Activated CD4-positive, alpha-beta T cell treated with anti-CD3 and anti-CD28 coated beads, Interleukin-2, amount 10 ng/mL, durations not matched to agents 7 days and 5 days (primary cell): ENCODE measurements around the gene PAX8. TPM values are rescaled to one million over a fixed set of nuclear protein-coding genes. Genes with fewer than 3 reads are reported as not detected.
"Not testable (repeated sequence)": the region's sequence is repeated elsewhere in the genome, so short reads cannot be mapped to it uniquely, and the experiment has no call there.

Experiments used
- CTCF ChIA-PET: fragments of 350-600 bp; sonication (Branson Sonifier 250); formaldehyde crosslinking; loops from one replicate; lab custom pipeline; 2021; ENCODE audit warnings: antibody characterized with exemption; lab: Charles Lee
- POLR2A ChIA-PET: fragments of 350-600 bp; sonication (Branson Sonifier 250); formaldehyde crosslinking; loops from one replicate; lab custom pipeline; 2021; ENCODE audit warnings: antibody characterized with exemption; lab: Charles Lee
- DNase-seq: peaks from one replicate; pipeline ENCODE4 v3.0.0-alpha.2; 2020
- H3K27ac Mint-ChIP-seq: one replicate; pipeline ENCODE4 v1.8.0; 2021; ENCODE audit warnings: mild to moderate bottlenecking, moderate library complexity, mixed read lengths
- H3K27me3 Mint-ChIP-seq: one replicate; pipeline ENCODE4 v1.8.0; 2021; ENCODE audit warnings: mixed read lengths
- H3K36me3 Mint-ChIP-seq: one replicate; pipeline ENCODE4 v1.8.0; 2021; ENCODE audit warnings: low read depth, mixed read lengths
- H3K4me1 Mint-ChIP-seq: one replicate; pipeline ENCODE4 v1.8.0; 2021; ENCODE audit warnings: mixed read lengths
- H3K4me3 Mint-ChIP-seq: one replicate; pipeline ENCODE4 v1.8.0; 2021; ENCODE audit warnings: mild to moderate bottlenecking, moderate library complexity, mixed read lengths
- H3K9me3 Mint-ChIP-seq: one replicate; pipeline ENCODE4 v1.8.0; 2021; ENCODE audit warnings: mixed read lengths
- total RNA-seq, 2 experiments: library from RNA; stranded (reverse); gene quantifications; one replicate each; pipeline ENCODE4 v1.2.3, GENCODE V29; 2021

Gene PAX8
- total RNA-seq, 2 experiments from 2014 or later = 0.69 to 0.74 TPM

DNA sequence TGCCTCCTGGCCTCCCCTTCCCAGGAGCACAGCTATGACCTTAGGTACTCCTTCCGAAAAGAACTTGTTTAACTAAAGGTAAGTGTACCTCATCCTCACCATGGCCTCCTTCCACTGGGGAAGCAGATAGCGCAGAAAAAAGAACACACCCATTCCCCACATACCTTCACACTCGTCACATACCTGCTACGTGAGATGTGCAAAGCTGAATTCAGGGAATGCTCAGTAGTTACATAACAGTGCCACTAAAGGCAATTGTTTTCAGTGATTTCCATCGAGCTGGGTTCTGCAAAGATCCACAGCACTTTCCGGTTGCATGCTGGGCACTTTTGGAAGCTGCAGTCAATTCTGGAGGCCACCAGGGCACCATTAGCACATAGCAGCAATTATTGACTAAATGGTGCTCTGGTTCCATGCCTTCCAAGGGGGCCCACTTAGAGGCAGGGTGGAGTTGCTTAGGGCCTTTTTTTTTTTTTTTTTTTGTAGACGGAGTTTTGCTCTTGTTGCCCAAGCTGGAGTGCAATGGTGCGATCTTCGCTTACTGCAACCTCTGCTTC, 41.0 kb downstream of the PAX8 start:
- ChIA-PET POLR2A (no interaction called here), CTCF (interaction anchor here (1.0 to 3.9 kb wide), 7 partner anchors 11 to 153 kb away, joined by 3 to 22 read pairs (median 4); no protein-coding TSS in a partner anchor)
- no peaks in the 10 kb centered on the region for H3K9me3 Mint-ChIP-seq
- no peaks in the 10 kb centered on the region for H3K27me3 Mint-ChIP-seq
- no peak overlapping the region for H3K27ac Mint-ChIP-seq
- H3K4me1 Mint-ChIP-seq = peaks cover 17% of the 10 kb centered on the region
- no peak for DNase-seq
- H3K36me3 Mint-ChIP-seq = no peaks in the 10 kb centered on the region
- H3K4me3 Mint-ChIP-seq = no peak overlapping the region

DNA sequence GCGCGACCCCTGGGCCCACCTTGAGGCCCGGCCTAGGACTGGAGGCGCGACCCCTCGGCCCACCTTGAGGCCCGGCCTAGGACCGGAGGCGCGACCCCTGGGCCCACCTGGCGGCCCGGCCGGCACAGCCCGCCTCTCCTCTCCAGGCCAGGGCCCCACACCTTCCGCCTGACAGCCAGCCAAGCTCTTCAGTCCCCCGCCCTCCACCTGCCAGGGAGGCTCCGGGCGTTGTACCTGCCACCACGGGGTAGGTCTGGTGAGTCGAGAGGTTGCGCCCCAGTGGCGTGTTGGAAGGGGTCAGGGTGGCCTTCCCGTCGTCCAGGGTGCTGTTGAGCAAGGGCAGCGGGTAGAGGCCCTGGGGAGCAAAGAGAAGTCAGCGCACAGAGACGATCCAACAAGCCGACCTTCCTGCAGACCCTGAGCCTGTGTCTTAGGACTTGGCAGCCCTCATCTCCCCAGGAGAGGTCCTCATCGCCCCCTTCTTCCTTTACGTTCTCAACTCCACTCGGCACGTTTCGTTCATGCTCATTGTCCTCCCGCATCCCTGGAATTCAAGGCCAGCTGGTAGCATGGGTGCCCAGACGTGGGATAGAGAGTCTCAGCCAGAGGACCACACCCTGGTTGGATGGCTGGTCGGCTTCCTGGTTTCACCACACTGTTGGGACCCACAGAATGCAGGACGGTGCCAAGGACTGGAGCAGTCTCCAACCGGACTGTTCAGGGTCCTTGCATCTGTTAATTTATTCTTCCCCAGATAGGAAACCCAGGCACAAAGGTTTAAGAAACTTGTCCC, 42.2 kb downstream of the PAX8 start:
- H3K36me3 Mint-ChIP-seq = no peaks in the 10 kb centered on the region
- H3K4me1 Mint-ChIP-seq = peaks cover 17% of the 10 kb centered on the region
- CTCF ChIA-PET = interaction anchor here (1.0 to 3.9 kb wide), 3 partner anchors 12 to 154 kb away, joined by 3 to 22 read pairs (median 9); no protein-coding TSS in a partner anchor
- no peaks in the 10 kb centered on the region for H3K27me3 Mint-ChIP-seq
- H3K27ac Mint-ChIP-seq = peak overlapping the region; percentile 68
- no peaks in the 10 kb centered on the region for H3K9me3 Mint-ChIP-seq
- no peak for DNase-seq
- H3K4me3 Mint-ChIP-seq = peak overlapping the region; percentile 60
- POLR2A ChIA-PET = no interaction called here

DNA sequence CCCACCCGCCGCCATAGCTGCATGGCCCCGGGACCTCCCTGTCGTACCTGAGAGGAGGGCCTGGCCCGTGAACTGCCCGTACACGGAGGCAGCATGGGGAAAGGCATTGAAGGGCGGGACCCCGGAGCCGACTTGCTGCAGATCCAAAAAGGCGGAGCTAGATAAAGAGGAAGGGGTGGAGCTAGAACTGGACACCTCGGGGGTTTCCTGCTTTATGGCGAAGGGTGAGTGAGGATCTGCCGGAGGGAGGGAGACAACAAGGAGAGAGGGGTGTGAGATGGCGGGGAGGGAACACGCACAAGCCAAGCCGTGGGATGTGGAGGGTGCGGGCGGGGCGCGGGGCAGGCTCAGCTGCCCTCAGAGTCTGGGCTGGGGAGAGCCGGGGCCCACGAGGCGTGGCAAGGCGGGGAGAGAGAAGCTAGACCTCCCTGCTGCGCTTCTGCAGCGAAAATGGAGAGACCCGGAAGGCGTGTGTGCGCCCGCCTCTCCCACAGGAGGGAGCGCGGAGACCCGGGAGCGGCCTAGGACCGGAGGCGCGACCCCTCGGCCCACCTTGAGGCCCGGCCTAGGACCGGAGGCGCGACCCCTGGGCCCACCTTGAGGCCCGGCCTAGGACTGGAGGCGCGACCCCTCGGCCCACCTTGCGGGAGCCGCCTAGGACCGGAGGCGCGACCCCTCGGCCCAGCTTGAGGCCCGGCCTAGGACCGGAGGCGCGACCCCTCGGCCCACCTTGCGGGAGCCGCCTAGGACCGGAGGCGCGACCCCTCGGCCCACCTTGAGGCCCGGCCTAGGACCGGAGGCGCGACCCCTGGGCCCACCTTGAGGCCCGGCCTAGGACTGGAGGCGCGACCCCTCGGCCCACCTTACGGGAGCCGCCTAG, 43.1 kb downstream of the PAX8 start:
- peak overlapping the region; percentile 95 for H3K27ac Mint-ChIP-seq
- CTCF ChIA-PET = interaction anchor here (0.8 to 3.9 kb wide), 2 partner anchors 13 to 16 kb away, joined by 4 to 22 read pairs; no protein-coding TSS in a partner anchor
- peak overlapping the region; percentile 89 for H3K4me3 Mint-ChIP-seq
- H3K27me3 Mint-ChIP-seq, H3K9me3 Mint-ChIP-seq, POLR2A ChIA-PET, H3K36me3 Mint-ChIP-seq: not testable (repeated sequence)
- peak; percentile 64 for DNase-seq
- H3K4me1 Mint-ChIP-seq = peaks cover 20% of the 10 kb centered on the region

GRCh38 chr2:113234721-113235346, 43.9 kb downstream of the PAX8 start:
- Mint-ChIP-seq H3K9me3 (no peaks in the 10 kb centered on the region), H3K27me3 (no peaks in the 10 kb centered on the region), H3K4me1 (peaks cover 26% of the 10 kb centered on the region), H3K4me3 (peak overlapping the region; percentile 89), H3K36me3 (no peaks in the 10 kb centered on the region), H3K27ac (peak overlapping the region; percentile 95)
- POLR2A ChIA-PET = no interaction called here
- DNase-seq = no peak
- CTCF ChIA-PET = interaction anchor here (0.5 to 3.9 kb wide), 4 partner anchors 14 to 89 kb away, joined by 3 to 22 read pairs (median 4); no protein-coding TSS in a partner anchor

DNA sequence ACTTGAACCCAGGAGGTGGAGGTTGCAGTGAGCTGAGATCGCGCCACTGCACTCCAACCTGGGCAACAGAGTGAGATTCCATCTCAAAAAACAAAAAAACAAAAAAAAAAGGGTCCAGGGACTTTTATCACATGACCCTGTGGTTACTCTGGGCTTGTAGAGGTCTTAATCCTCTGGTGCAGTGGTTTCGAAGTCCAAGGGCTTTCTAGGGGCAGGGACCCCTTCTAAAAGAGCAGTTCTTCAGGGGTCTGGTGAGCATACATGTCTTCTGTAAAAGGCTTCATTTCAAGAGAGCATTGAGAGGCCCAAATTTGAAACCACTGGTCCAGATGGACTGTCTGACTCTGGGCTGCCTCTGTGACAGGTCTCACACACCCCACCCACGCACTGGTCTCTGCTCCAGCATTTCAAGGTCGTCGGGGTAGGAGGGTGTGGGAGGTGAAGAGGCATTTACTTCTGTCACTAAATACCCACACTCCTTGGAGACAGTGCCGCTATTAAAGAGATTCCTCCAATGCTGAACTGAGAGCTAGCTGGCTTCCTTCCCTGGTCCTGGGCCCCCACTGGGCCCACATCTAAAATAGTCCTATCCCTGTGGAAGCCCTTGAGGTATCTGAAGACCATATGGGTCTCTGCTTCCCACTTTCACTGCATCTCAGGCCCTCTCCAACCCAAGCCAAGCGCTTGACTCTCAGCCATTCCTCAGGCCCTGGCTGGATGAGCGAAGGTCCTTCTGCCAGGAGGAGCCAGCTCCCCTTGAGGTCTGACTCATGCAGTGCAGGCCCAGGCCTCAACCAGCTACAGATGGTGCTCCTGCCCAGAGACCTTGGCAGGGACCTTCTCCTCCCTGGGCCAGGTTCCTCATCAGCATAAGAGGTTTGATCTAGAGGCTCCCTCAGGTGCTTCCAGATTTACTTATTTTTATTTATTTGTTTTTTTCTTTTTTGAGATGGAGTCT, 44.8 kb downstream of the PAX8 start:
- Mint-ChIP-seq H3K4me3 (no peak overlapping the region), H3K27ac (no peak overlapping the region), H3K4me1 (peaks cover 32% of the 10 kb centered on the region), H3K27me3 (no peaks in the 10 kb centered on the region), H3K9me3 (no peaks in the 10 kb centered on the region), H3K36me3 (no peaks in the 10 kb centered on the region)
- DNase-seq = no peak
- ChIA-PET CTCF (interaction anchor here (0.5 to 3.9 kb wide), 6 partner anchors 12 to 155 kb away, joined by 3 to 22 read pairs (median 4); no protein-coding TSS in a partner anchor), POLR2A (no interaction called here)

DNA sequence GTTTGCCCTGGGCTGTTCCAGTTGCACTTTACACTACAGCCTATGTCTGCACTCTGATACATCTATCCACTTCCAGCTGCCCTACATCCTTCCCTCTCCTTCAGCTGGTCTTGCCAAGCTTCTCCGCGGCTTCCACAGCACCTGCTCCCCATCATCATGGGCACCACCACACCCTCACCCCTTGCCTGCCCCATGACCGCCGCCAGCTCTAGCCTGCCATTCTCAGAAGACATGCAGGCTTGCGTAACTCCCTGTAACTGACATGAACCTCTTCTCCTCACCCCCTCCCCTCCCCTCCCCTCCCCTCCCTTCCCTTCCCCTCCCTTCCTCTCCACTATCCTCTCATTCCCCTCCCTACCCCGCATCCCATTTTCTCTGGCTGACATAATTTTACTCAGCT, 46.0 kb downstream of the PAX8 start:
- Mint-ChIP-seq H3K27ac (no peak overlapping the region), H3K36me3 (no peaks in the 10 kb centered on the region), H3K27me3 (no peaks in the 10 kb centered on the region), H3K4me3 (no peak overlapping the region), H3K4me1 (peaks cover 36% of the 10 kb centered on the region), H3K9me3 (no peaks in the 10 kb centered on the region)
- CTCF ChIA-PET = interaction anchor here (0.7 to 1.6 kb wide), 3 partner anchors 13 to 371 kb away, joined by 3 to 5 read pairs (median 3); no protein-coding TSS in a partner anchor
- DNase-seq = no peak
- POLR2A ChIA-PET = no interaction called here

- H3K4me3 Mint-ChIP-seq = no peak overlapping the region
- no peaks in the 10 kb centered on the region for H3K9me3 Mint-ChIP-seq
- H3K36me3 Mint-ChIP-seq = no peaks in the 10 kb centered on the region
- ChIA-PET CTCF (interaction anchor here (0.7 to 1.0 kb wide), 2 partner anchors 159 to 372 kb away, joined by 3 read pairs; no protein-coding TSS in a partner anchor), POLR2A (no interaction called here)
- no peak for DNase-seq
- no peak overlapping the region for H3K27ac Mint-ChIP-seq
- peaks cover 32% of the 10 kb centered on the region for H3K4me1 Mint-ChIP-seq
- no peaks in the 10 kb centered on the region for H3K27me3 Mint-ChIP-seq
These were observed 46.6 kb downstream of the PAX8 start for GRCh38 chr2:113232123-113232522.

DNA sequence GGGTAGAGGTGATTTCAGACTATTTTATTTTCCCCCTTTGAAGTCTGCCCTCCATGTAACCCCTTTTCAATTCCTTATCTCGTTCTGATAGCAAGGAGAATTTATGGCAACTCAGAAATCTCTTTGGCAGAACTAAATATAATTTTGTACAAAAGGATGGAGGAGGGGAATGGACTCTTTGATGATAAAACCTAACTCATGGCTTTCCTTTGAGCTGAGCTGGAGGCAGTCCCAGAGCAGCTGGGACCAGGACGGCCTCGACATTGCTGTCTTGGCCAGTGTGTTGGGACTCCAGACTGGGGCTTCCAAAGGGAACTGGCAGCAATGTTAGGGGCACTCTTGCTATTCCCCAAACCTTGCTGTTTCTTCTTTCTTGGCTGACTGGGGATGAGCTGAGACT, 47.7 kb downstream of the PAX8 start:
- ChIA-PET POLR2A (no interaction called here), CTCF (interaction anchor here (0.8 to 2.2 kb wide), 5 partner anchors 9 to 94 kb away, joined by 3 to 6 read pairs (median 3); no protein-coding TSS in a partner anchor)
- H3K27ac Mint-ChIP-seq = no peak overlapping the region

DNA sequence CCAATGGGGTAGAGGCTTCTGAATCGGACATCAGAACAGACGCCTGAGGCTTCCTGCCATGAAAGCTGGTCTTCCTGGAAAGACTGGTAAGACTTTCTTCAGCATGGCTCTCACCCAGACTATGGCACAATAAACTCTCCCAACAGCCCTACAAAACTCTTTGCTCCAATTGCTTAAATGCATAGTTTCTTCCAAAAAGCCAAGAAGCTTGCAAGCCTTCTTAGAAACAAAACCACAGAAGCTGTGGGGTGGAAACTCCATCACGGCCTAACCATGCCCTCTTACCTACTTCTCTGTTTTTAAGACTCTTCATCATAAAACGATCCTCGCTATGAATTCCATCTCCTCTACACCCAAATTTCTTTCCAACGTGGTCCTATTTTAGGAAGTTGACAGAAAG, 48.2 kb downstream of the PAX8 start:
- CTCF ChIA-PET = interaction anchor here (0.8 to 2.2 kb wide), 5 partner anchors 10 to 93 kb away, joined by 3 to 6 read pairs (median 3); no protein-coding TSS in a partner anchor
- Mint-ChIP-seq H3K27me3 (no peaks in the 10 kb centered on the region), H3K36me3 (no peaks in the 10 kb centered on the region), H3K4me1 (peaks cover 28% of the 10 kb centered on the region), H3K4me3 (no peak overlapping the region), H3K9me3 (no peaks in the 10 kb centered on the region), H3K27ac (peak overlapping the region; percentile 77)
- POLR2A ChIA-PET = no interaction called here
- DNase-seq = no peak

More for the DNA sequence above, 47.7 kb downstream of the PAX8 start:
- DNase-seq = no peak
- Mint-ChIP-seq H3K4me3 (no peak overlapping the region), H3K4me1 (peaks cover 28% of the 10 kb centered on the region), H3K27me3 (no peaks in the 10 kb centered on the region), H3K36me3 (no peaks in the 10 kb centered on the region), H3K9me3 (no peaks in the 10 kb centered on the region)

GRCh38 chr2:113229795-113230194, 48.9 kb downstream of the PAX8 start:
- Mint-ChIP-seq H3K27me3 (peaks cover 2% of the 10 kb centered on the region), H3K27ac (no peak overlapping the region), H3K9me3 (no peaks in the 10 kb centered on the region), H3K36me3 (no peaks in the 10 kb centered on the region), H3K4me3 (no peak overlapping the region), H3K4me1 (peaks cover 28% of the 10 kb centered on the region)
- POLR2A ChIA-PET = no interaction called here
- CTCF ChIA-PET = interaction anchor here (0.9 to 2.2 kb wide), 5 partner anchors 11 to 92 kb away, joined by 3 to 6 read pairs (median 3); no protein-coding TSS in a partner anchor
- no peak for DNase-seq
